MCF 10A (cell line): ENCODE measurements around the gene GPT2. TPM values are rescaled to one million over a fixed set of nuclear protein-coding genes. Genes with fewer than 3 reads are reported as not detected.

Experiments used
- BruUV-seq: library from RNA; stranded (reverse); fragments of 400-500 nt; replicated peaks from 2 replicates; lab custom pipeline; 2021; lab: Mats Ljungman, UMichigan
- CTCF ChIA-PET: fragments of 300-600 bp; sonication (Branson Sonifier 250); formaldehyde crosslinking; extraction: SDS; loops from one replicate; lab custom pipeline; 2021; ENCODE audit warnings: antibody characterized with exemption, inconsistent platforms; lab: Yijun Ruan, JAX
- POLR2A ChIA-PET: fragments of 300-600, 350-650 bp; sonication (Branson Sonifier 250); formaldehyde crosslinking; extraction: SDS; loops from one replicate; lab custom pipeline; 2020; ENCODE audit warnings: antibody characterized with exemption, inconsistent platforms; lab: Yijun Ruan, JAX
- DNase-seq: peaks from one replicate; pipeline ENCODE4 v3.0.0-alpha.2; 2018; ENCODE audit not compliant: unreplicated experiment
- H3K27ac Mint-ChIP-seq: one replicate; pipeline ENCODE4 v1.8.0; 2022; ENCODE audit warnings: mild to moderate bottlenecking, low read depth, mixed read lengths; ENCODE audit not compliant: unreplicated experiment
- H3K27me3 Mint-ChIP-seq: one replicate; pipeline ENCODE4 v1.8.0; 2022; ENCODE audit warnings: mixed read lengths; ENCODE audit not compliant: insufficient read depth, unreplicated experiment
- H3K36me3 Mint-ChIP-seq: one replicate; pipeline ENCODE4 v1.8.0; 2022; ENCODE audit warnings: mild to moderate bottlenecking, moderate library complexity, mixed read lengths; ENCODE audit not compliant: insufficient read depth, unreplicated experiment
- H3K4me1 Mint-ChIP-seq: one replicate; pipeline ENCODE4 v1.8.0; 2022; ENCODE audit warnings: mixed read lengths; ENCODE audit not compliant: insufficient read depth, unreplicated experiment
- H3K4me3 Mint-ChIP-seq: one replicate; pipeline ENCODE4 v1.8.0; 2022; ENCODE audit warnings: mild to moderate bottlenecking, moderate library complexity, mixed read lengths; ENCODE audit not compliant: unreplicated experiment
- H3K9me3 Mint-ChIP-seq: one replicate; pipeline ENCODE4 v1.8.0; 2022; ENCODE audit warnings: mixed read lengths; ENCODE audit not compliant: unreplicated experiment
- intact Hi-C: fragments of 100-400 bp; cut with micrococcal nuclease; formaldehyde crosslinking; loops from 2 replicates; pipeline ENCODE4 v1.14.1; 2022
- total RNA-seq: library from RNA; stranded (reverse); gene quantifications from 2 replicates; pipeline ENCODE4 v1.2.3, GENCODE V29; 2022
- TF ChIP-seq, protein P1 (sequence below): fragments of 200-600 bp; IDR thresholded peaks from one replicate; pipeline ENCODE4 v1.8.0; 2022; ENCODE audit warnings: antibody characterized with exemption, mild to moderate bottlenecking; ENCODE audit not compliant: unreplicated experiment

The GPT2 gene
- total RNA-seq, 1 experiment from 2014 or later = 60.6 TPM

DNA sequence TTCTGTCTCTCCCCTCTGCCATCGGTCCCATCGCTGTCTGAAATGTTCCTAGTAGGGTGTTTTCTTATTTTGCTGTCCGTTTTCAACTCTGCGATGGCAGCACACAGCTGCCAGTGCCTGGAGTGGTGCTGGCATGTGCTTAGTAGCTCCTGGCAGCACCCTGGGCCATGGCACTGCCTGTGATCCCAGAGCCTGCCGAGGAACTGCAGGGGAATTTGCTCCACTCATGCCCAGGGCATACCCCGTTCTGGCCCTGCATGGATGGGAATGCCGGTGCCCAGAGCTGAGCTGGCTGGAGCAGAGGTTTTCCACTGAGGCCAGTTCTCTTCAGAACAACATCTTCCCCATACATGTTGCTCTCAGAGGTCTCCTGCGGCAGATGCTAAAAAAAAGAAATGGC, 43.1 kb downstream of the GPT2 start:
- H3K4me3 Mint-ChIP-seq = no peak overlapping the region
- TF ChIP-seq, protein P1, sequence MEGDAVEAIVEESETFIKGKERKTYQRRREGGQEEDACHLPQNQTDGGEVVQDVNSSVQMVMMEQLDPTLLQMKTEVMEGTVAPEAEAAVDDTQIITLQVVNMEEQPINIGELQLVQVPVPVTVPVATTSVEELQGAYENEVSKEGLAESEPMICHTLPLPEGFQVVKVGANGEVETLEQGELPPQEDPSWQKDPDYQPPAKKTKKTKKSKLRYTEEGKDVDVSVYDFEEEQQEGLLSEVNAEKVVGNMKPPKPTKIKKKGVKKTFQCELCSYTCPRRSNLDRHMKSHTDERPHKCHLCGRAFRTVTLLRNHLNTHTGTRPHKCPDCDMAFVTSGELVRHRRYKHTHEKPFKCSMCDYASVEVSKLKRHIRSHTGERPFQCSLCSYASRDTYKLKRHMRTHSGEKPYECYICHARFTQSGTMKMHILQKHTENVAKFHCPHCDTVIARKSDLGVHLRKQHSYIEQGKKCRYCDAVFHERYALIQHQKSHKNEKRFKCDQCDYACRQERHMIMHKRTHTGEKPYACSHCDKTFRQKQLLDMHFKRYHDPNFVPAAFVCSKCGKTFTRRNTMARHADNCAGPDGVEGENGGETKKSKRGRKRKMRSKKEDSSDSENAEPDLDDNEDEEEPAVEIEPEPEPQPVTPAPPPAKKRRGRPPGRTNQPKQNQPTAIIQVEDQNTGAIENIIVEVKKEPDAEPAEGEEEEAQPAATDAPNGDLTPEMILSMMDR = no peak
- DNase-seq = no peak
- intact Hi-C loops = no loop called here
- POLR2A ChIA-PET = interaction anchor here (0.6 kb wide), 1 partner anchor 176 kb away, joined by 3 read pairs; no protein-coding TSS in a partner anchor
- peaks cover 72% of the 10 kb centered on the region for H3K36me3 Mint-ChIP-seq
- no peaks in the 10 kb centered on the region for H3K4me1 Mint-ChIP-seq
- no peaks in the 10 kb centered on the region for H3K27me3 Mint-ChIP-seq
- H3K9me3 Mint-ChIP-seq = no peaks in the 10 kb centered on the region
- BruUV-seq = no TSS peak
- H3K27ac Mint-ChIP-seq = no peak overlapping the region
- CTCF ChIA-PET = interaction anchor here (0.6 to 6.7 kb wide), 8 partner anchors 8 to 465 kb away, joined by 3 to 87 read pairs (median 4); no protein-coding TSS in a partner anchor

DNA sequence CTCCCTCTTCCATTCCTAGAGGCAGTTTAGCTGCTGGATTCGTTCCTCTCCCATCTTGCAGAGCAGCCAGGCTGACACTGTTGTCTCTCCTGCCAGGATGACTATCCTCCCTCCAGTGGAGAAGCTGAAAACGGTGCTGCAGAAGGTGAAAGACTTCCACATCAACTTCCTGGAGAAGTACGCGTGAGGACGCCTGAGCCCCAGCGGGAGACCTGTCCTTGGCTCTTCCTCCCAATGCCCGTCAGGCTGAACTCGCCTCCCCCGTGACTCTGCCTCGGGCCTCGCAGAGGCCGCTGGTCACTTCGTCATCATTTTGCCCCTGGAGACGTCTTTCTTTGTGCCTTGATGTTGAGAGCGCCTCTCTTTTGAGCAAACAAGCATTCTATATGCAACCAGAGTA, 44.6 kb downstream of the GPT2 start:
- H3K9me3 Mint-ChIP-seq = no peaks in the 10 kb centered on the region
- ChIA-PET CTCF (interaction anchor here (0.6 to 6.7 kb wide), 22 partner anchors 9 to 265 kb away, joined by 3 to 87 read pairs (median 4); no protein-coding TSS in a partner anchor), POLR2A (interaction anchor here (0.7 kb wide), 2 partner anchors 61 to 403 kb away, joined by 4 to 7 read pairs; no protein-coding TSS in a partner anchor)
- intact Hi-C loops = loop anchor here (1.0 kb wide), 1 partner anchor 75 kb away; no protein-coding TSS in a partner anchor
- H3K4me1 Mint-ChIP-seq = no peaks in the 10 kb centered on the region
- no peak overlapping the region for H3K27ac Mint-ChIP-seq
- TF ChIP-seq, protein P1 = no peak
- peaks cover 57% of the 10 kb centered on the region for H3K36me3 Mint-ChIP-seq
- BruUV-seq = no TSS peak
- no peaks in the 10 kb centered on the region for H3K27me3 Mint-ChIP-seq
- H3K4me3 Mint-ChIP-seq = no peak overlapping the region
- no peak for DNase-seq

DNA sequence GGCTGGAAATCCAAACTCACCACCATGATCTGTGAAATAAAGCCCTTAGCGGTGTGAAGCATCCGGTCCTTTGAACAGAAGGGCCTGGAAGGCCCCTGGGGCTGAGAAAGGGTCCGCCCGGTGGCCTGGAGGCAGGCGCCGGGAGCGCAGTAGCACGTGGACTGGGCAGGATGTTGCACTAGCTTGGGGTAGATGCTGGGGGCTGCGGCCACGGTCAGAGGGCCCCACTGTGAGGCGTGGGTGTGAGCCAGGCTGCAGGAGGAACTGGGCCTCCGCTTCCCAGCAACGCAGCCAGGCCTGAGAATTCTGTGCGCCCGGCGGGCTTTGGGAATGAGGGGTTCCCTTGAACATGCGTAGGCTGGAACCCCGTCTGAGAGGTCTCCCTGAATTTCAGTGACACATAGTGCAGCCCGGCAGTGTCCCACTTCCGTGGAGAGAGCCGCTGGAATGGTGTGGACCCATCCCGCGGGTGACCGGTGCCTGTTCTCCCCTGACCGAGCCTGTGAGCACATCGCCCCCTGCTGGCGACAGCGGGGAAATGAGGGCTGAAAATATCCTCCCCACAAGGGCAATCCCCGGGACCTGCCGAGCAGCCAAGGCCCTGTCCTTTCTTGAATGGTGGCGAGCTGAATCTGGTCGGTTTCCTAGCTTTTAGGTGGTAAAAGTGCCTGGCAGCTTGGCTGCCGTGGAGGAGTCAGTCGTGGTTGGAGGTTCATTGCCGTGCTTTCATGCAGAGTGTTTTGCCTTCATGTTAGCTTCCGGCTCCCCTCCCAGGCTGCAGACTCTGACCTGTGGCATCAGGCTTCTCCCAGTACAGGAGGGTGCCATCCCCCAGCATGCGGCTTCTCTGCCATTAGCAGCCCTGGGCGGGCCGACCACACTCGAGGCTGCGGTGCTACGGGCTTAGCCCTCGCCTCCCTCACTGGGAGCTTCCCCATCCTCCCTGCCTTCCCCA, 45.5 kb downstream of the GPT2 start:
- no peak overlapping the region for H3K4me3 Mint-ChIP-seq
- no peaks in the 10 kb centered on the region for H3K27me3 Mint-ChIP-seq
- peak; percentile 57 for DNase-seq
- intact Hi-C loops = loop anchor here (1.0 kb wide), 1 partner anchor 75 kb away; no protein-coding TSS in a partner anchor
- no peak overlapping the region for H3K27ac Mint-ChIP-seq
- POLR2A ChIA-PET = interaction anchor here (0.7 to 1.3 kb wide), 3 partner anchors 77 to 692 kb away, joined by 3 to 4 read pairs (median 3); no protein-coding TSS in a partner anchor
- BruUV-seq = no TSS peak
- no peaks in the 10 kb centered on the region for H3K9me3 Mint-ChIP-seq
- H3K36me3 Mint-ChIP-seq = peaks cover 48% of the 10 kb centered on the region
- no peaks in the 10 kb centered on the region for H3K4me1 Mint-ChIP-seq
- TF ChIP-seq, protein P1 = peak; percentile 87
- CTCF ChIA-PET = interaction anchor here (0.6 to 6.7 kb wide), 43 partner anchors 10 to 1812 kb away, joined by 3 to 87 read pairs (median 5); no protein-coding TSS in a partner anchor

DNA sequence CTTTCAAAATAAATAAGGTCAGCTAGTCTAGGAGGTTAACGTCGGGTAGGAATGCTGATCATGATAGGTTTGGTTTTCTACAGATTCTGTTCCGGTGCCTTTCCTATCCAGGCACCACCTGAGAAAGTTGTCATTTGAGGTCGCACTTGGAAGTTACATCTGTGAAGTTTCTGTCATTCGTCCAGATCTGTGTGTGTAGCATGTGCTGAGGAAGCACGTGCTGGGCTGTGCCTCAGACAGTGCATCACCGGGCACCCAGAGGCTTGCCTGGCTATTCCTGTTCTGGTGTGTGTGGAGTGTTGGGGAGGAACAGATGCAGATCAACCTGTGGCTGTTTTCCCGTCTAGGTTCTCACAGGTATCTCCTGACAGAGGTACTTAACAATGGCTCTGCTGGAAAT, 46.7 kb downstream of the GPT2 start:
- DNase-seq = no peak
- intact Hi-C loops = no loop called here
- H3K36me3 Mint-ChIP-seq = peaks cover 39% of the 10 kb centered on the region
- POLR2A ChIA-PET = interaction anchor here (1.0 to 1.3 kb wide), 2 partner anchors 78 to 691 kb away, joined by 3 to 4 read pairs; no protein-coding TSS in a partner anchor
- no peaks in the 10 kb centered on the region for H3K27me3 Mint-ChIP-seq
- TF ChIP-seq, protein P1 = no peak
- TSS peak; percentile 40 for BruUV-seq
- CTCF ChIA-PET = interaction anchor here (0.6 to 6.7 kb wide), 22 partner anchors 8 to 1234 kb away, joined by 3 to 87 read pairs (median 8); no protein-coding TSS in a partner anchor
- H3K4me3 Mint-ChIP-seq = no peak overlapping the region
- no peaks in the 10 kb centered on the region for H3K4me1 Mint-ChIP-seq
- no peaks in the 10 kb centered on the region for H3K9me3 Mint-ChIP-seq
- no peak overlapping the region for H3K27ac Mint-ChIP-seq
